Colonic mucosa (tissue), 4 donors: ENCODE results near the gene HIF3A. TPM values are rescaled to one million over a fixed set of nuclear protein-coding genes. Genes with fewer than 3 reads are reported as not detected.
"Not testable (repeated sequence)": the region's sequence is repeated elsewhere in the genome, so short reads cannot be mapped to it uniquely, and the experiment has no call there.

ENCODE experiments used
- DNase-seq: peaks from one replicate; pipeline ENCODE4 v3.0.0-alpha.2; 2020
- H3K27ac ChIP-seq: fragments of 200-600 bp; one replicate; pipeline ENCODE4 v1.8.0; 2021
- H3K27me3 ChIP-seq: fragments of 200-600 bp; one replicate; pipeline ENCODE4 v1.8.0; 2021
- H3K36me3 ChIP-seq: fragments of 200-600 bp; one replicate; pipeline ENCODE4 v1.8.0; 2021
- H3K4me1 ChIP-seq: fragments of 200-600 bp; one replicate; pipeline ENCODE4 v1.8.0; 2021; ENCODE audit warnings: mild to moderate bottlenecking
- H3K4me3 ChIP-seq: fragments of 200-600 bp; one replicate; pipeline ENCODE4 v1.8.0; 2021
- H3K9ac ChIP-seq, 2 donors: one replicate each; pipeline ENCODE4 v1.7.0; 2013; ENCODE audit warnings: control low read depth in 2 of 2, low read depth in 2 of 2, low read length in 2 of 2
- H3K9me3 ChIP-seq: fragments of 200-600 bp; one replicate; pipeline ENCODE4 v1.8.0; 2021
- CTCF ChIP-seq: fragments of 200-600 bp; IDR thresholded peaks from one replicate; pipeline ENCODE4 v1.8.0; 2022; ENCODE audit warnings: antibody characterized with exemption, mild to moderate bottlenecking
- intact Hi-C: fragments of 100-400 bp; cut with DNase I; formaldehyde crosslinking; loops from one replicate; pipeline ENCODE4 v1.14.1; 2022
- total RNA-seq, 2 donors: library from RNA; stranded (reverse); fragmentation: NEBNext Ultra II Directional in 1 of 2; extraction: Animal tissue kit (Norgen Biotek cat#: 25700) in 1 of 2; gene quantifications; one replicate each; pipeline ENCODE4 v1.2.1, GENCODE V29; 2021
- donor health status: healthy.
- donor health status: DM: no; HTN: no; CAD: no.
- donor health status: DM: no; HTN: no; CAD: no.

The HIF3A gene
- total RNA-seq, 2 donors from 2014 or later: 5.7 to 7.1 TPM

DNA sequence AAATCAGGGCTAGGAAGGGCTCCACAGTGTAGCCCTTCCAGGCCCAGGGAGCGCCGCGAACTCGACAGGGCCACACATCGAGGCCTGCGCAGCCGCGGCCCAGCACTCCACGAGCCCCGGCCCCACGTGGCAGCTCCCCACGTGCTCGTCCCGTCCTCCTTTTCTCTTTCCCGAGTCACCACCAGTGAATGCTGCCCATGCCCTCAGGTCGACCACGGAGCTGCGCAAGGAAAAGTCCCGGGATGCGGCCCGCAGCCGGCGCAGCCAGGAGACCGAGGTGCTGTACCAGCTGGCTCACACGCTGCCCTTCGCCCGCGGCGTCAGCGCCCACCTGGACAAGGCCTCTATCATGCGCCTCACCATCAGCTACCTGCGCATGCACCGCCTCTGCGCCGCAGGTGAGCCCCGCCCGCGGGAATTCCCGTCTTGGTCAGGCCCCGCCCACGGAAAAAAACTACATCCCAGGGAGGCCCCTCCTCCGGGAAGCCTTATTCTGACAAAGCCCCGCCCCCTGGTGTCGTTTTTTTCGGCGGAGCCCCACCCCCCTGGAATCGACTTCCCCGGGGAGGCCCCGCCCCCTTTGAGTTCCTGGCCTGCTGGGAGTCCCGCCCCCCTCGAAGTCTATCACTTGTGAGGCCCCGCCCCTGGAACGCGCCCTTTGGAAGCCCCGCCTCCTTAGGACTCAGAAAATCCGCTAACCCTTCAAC is 7.0 kb downstream of the HIF3A start:
- intact Hi-C loops: no loop called here
- no peak for TF ChIP-seq CTCF
- Histone ChIP-seq H3K4me1 (peaks cover 9% of the 10 kb centered on the region), H3K36me3 (no peaks in the 10 kb centered on the region), H3K27ac (peak overlapping the region; percentile 48), H3K4me3 (no peak overlapping the region), H3K9me3 (no peaks in the 10 kb centered on the region), H3K9ac (peak overlapping the region in 1 of 2 donors; percentile 51), H3K27me3 (no peaks in the 10 kb centered on the region)
- peak; percentile 98 for DNase-seq

GRCh38 chr19:46306501-46306900 is 9.7 kb downstream of the HIF3A start:
- TF ChIP-seq CTCF: no peak
- no peaks in the 10 kb centered on the region for H3K27me3 ChIP-seq
- no peak overlapping the region for H3K4me3 ChIP-seq
- no peak overlapping the region for H3K9ac ChIP-seq
- no peaks in the 10 kb centered on the region for H3K36me3 ChIP-seq
- intact Hi-C loops: no loop called here
- no peak overlapping the region for H3K27ac ChIP-seq
- no peaks in the 10 kb centered on the region for H3K9me3 ChIP-seq
- no peak for DNase-seq
- H3K4me1 ChIP-seq: no peaks in the 10 kb centered on the region

- H3K9me3 ChIP-seq: no peaks in the 10 kb centered on the region
- no peak overlapping the region for H3K27ac ChIP-seq
- no peaks in the 10 kb centered on the region for H3K36me3 ChIP-seq
- TF ChIP-seq CTCF: no peak
- no peaks in the 10 kb centered on the region for H3K27me3 ChIP-seq
- intact Hi-C loops: no loop called here
- no peak for DNase-seq
- H3K9ac ChIP-seq: no peak overlapping the region
- H3K4me3 ChIP-seq: no peak overlapping the region
- no peaks in the 10 kb centered on the region for H3K4me1 ChIP-seq
These were observed 11.7 kb downstream of the HIF3A start for GRCh38 chr19:46308510-46308909.

GRCh38 chr19:46309056-46309455 is 12.2 kb downstream of the HIF3A start:
- Histone ChIP-seq H3K27me3 (no peaks in the 10 kb centered on the region), H3K4me1 (no peaks in the 10 kb centered on the region), H3K36me3 (no peaks in the 10 kb centered on the region), H3K27ac (no peak overlapping the region), H3K9ac (no peak overlapping the region), H3K9me3 (no peaks in the 10 kb centered on the region), H3K4me3 (no peak overlapping the region)
- DNase-seq: no peak
- no peak for TF ChIP-seq CTCF
- intact Hi-C loops: no loop called here

GRCh38 chr19:46311444-46311843 is 14.6 kb downstream of the HIF3A start:
- DNase-seq: no peak
- no peak overlapping the region for H3K9ac ChIP-seq
- H3K27me3 ChIP-seq: no peaks in the 10 kb centered on the region
- intact Hi-C loops: no loop called here
- H3K27ac ChIP-seq: no peak overlapping the region
- H3K36me3 ChIP-seq: no peaks in the 10 kb centered on the region
- no peak overlapping the region for H3K4me3 ChIP-seq
- H3K9me3 ChIP-seq: no peaks in the 10 kb centered on the region
- no peak for TF ChIP-seq CTCF
- no peaks in the 10 kb centered on the region for H3K4me1 ChIP-seq

GRCh38 chr19:46313540-46314469 is 17.0 kb downstream of the HIF3A start:
- H3K36me3 ChIP-seq, H3K4me1 ChIP-seq, H3K27me3 ChIP-seq, H3K27ac ChIP-seq, H3K4me3 ChIP-seq, H3K9me3 ChIP-seq, H3K9ac ChIP-seq, intact Hi-C loops: not testable (repeated sequence)
- peak; percentile 49 for DNase-seq
